Measurements from ENCODE around the gene DSE.

The DSE gene

GRCh38 chr6:116409756-116410155 lies 39.0 kb downstream of the DSE start:
- ChIA-PET POLR2A (ENCODE audit: low non-redundant PET) (no interaction called here), CTCF (no interaction called here)
- H3K27ac ChIP-seq, result no peak overlapping the region

DNA sequence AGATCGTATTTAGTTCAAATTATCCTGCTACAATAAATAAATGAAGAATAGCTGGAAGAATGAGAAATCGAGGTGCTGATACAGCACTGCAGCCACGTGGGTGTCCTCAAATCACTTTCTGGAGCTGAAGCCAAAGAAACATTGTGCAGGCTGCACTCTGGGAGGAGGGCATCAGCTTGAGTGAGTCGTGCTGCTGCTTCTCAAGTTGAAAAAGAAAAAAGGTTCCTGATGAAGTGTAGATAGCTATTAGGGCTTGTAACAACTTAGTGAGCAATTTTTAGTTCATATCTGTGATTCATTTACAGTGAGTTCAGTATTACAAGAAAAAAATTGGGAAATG lies 40.5 kb downstream of the DSE start:
- H3K27ac ChIP-seq, result no peak overlapping the region
- TF ChIP-seq, protein P1, sequence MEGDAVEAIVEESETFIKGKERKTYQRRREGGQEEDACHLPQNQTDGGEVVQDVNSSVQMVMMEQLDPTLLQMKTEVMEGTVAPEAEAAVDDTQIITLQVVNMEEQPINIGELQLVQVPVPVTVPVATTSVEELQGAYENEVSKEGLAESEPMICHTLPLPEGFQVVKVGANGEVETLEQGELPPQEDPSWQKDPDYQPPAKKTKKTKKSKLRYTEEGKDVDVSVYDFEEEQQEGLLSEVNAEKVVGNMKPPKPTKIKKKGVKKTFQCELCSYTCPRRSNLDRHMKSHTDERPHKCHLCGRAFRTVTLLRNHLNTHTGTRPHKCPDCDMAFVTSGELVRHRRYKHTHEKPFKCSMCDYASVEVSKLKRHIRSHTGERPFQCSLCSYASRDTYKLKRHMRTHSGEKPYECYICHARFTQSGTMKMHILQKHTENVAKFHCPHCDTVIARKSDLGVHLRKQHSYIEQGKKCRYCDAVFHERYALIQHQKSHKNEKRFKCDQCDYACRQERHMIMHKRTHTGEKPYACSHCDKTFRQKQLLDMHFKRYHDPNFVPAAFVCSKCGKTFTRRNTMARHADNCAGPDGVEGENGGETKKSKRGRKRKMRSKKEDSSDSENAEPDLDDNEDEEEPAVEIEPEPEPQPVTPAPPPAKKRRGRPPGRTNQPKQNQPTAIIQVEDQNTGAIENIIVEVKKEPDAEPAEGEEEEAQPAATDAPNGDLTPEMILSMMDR (conservative IDR thresholded peaks at IDR 0.05; ENCODE audit: low read depth), result no peak
- ChIA-PET POLR2A (ENCODE audit: low non-redundant PET) (no interaction called here), CTCF (no interaction called here)
- DNase-seq (ENCODE audit: low spot score), result no peak

More at GRCh38 chr6:116409756-116410155, 39.0 kb downstream of the DSE start:
- TF ChIP-seq, protein P1 (conservative IDR thresholded peaks at IDR 0.05; ENCODE audit: low read depth), result no peak
- no peak for DNase-seq (ENCODE audit: low spot score)

GRCh38 chr6:116412270-116412669 lies 41.5 kb downstream of the DSE start:
- TF ChIP-seq, protein P1 (conservative IDR thresholded peaks at IDR 0.05; ENCODE audit: low read depth), result no peak
- no peak overlapping the region for H3K27ac ChIP-seq
- CTCF ChIA-PET, result interaction anchor here (0.6 kb wide), 1 partner anchor 185 kb away, joined by 3 read pairs; no protein-coding TSS in a partner anchor
- POLR2A ChIA-PET (ENCODE audit: low non-redundant PET), result no interaction called here
- no peak for DNase-seq (ENCODE audit: low spot score)

- no peak for DNase-seq (ENCODE audit: low spot score)
- CTCF ChIA-PET, result interaction anchor here (1.2 kb wide), 1 partner anchor 107 kb away, joined by 3 read pairs; no protein-coding TSS in a partner anchor
- TF ChIP-seq, protein P1 (conservative IDR thresholded peaks at IDR 0.05; ENCODE audit: low read depth), result no peak
- H3K27ac ChIP-seq, result no peak overlapping the region
- POLR2A ChIA-PET (ENCODE audit: low non-redundant PET), result no interaction called here
These were observed 42.6 kb downstream of the DSE start for GRCh38 chr6:116413357-116413756.

- ChIA-PET CTCF (no interaction called here), POLR2A (ENCODE audit: low non-redundant PET) (no interaction called here)
- no peak for DNase-seq (ENCODE audit: low spot score)
These were observed 46.9 kb downstream of the DSE start for GRCh38 chr6:116417661-116418060.

DNA sequence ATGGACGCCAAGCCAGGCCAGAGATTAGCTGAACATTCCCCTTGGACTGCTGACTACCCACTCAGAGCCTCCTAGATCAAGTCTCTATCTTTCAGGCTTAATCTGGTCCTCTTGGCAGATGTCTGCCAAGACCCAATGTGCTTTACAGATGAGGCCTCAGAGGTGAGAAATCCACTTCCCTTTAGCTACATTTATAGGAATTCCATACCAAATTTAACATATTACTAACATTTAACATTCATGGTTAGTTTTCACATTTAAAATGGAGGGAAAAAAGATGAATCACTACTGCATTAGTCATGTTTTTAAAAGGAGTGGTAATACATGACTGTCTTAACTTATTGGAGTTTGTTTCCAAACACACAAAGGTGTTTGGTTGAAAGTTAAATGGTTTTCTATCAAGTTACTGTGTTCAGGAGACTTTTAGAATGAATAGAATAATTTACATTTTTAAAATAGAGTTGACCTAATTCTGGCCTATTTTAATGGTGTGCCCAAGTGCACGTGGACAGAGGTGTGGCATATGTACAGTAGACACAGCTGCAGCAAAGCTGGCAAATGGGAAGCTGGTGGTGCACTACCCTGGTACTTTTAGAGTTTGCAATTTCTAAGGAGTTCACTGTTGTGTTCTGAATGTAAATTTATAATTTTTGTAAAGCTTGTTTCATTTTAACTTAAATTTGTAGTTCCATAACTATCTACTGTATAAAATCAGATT lies 48.5 kb downstream of the DSE start:
- no peak overlapping the region for H3K27ac ChIP-seq
- CTCF ChIA-PET, result interaction anchor here (0.8 to 1.8 kb wide), 2 partner anchors 132 to 142 kb away, joined by 3 to 4 read pairs; no protein-coding TSS in a partner anchor
- TF ChIP-seq, protein P1 (conservative IDR thresholded peaks at IDR 0.05; ENCODE audit: low read depth), result no peak
- POLR2A ChIA-PET (ENCODE audit: low non-redundant PET), result no interaction called here
- peak; percentile 46 for DNase-seq (ENCODE audit: low spot score)

More at GRCh38 chr6:116417661-116418060, 46.9 kb downstream of the DSE start:
- no peak overlapping the region for H3K27ac ChIP-seq
- TF ChIP-seq, protein P1 (conservative IDR thresholded peaks at IDR 0.05; ENCODE audit: low read depth), result no peak

Data from RWPE1 (cell line).